ENCODE data around the gene ACTL8. TPM values are rescaled to one million over a fixed set of nuclear protein-coding genes. Genes with fewer than 3 reads are reported as not detected.

Gene ACTL8
- total RNA-seq, 3 donors from 2014 or later (not counting 1 experiment from before 2014, with no cell fraction given): not detected

- Mint-ChIP-seq H3K36me3 (no peaks in the 10 kb centered on the region), H3K4me3 (no peak overlapping the region), H3K9me3 (no peaks in the 10 kb centered on the region), H3K27ac (no peak overlapping the region), H3K4me1 (no peaks in the 10 kb centered on the region), H3K27me3 (ENCODE audit: low read depth in 2 of 2) (peaks cover 12 to 22% of the 10 kb centered on the region in 2 donors)
- Histone ChIP-seq H3K9me3 (ENCODE audit: control insufficient read depth, insufficient read depth, low read length) (no peaks in the 10 kb centered on the region), H3K36me3 (ENCODE audit: control insufficient read depth, insufficient read depth, low read length) (no peaks in the 10 kb centered on the region), H3K4me1 (ENCODE audit: control insufficient read depth, insufficient read depth, low read length) (no peaks in the 10 kb centered on the region), H3K27me3 (ENCODE audit: control insufficient read depth, insufficient read depth, low read length) (peaks cover 2% of the 10 kb centered on the region), H3K27ac (ENCODE audit: low read length) (no peak overlapping the region), H3K4me3 (ENCODE audit: low read length) (no peak overlapping the region)
- intact Hi-C loops (cut with micrococcal nuclease): no loop called here
- TF ChIP-seq, protein P1, sequence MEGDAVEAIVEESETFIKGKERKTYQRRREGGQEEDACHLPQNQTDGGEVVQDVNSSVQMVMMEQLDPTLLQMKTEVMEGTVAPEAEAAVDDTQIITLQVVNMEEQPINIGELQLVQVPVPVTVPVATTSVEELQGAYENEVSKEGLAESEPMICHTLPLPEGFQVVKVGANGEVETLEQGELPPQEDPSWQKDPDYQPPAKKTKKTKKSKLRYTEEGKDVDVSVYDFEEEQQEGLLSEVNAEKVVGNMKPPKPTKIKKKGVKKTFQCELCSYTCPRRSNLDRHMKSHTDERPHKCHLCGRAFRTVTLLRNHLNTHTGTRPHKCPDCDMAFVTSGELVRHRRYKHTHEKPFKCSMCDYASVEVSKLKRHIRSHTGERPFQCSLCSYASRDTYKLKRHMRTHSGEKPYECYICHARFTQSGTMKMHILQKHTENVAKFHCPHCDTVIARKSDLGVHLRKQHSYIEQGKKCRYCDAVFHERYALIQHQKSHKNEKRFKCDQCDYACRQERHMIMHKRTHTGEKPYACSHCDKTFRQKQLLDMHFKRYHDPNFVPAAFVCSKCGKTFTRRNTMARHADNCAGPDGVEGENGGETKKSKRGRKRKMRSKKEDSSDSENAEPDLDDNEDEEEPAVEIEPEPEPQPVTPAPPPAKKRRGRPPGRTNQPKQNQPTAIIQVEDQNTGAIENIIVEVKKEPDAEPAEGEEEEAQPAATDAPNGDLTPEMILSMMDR (IDR thresholded peaks at IDR 0.05): no peak
- DNase-seq: no peak
- no peak for ATAC-seq
- WGBS (ENCODE audit: insufficient coverage): 69% methylated on average over 10 of the region's 10 CpGs
These were observed 40.9 kb downstream of the ACTL8 start for GRCh38 chr1:17795836-17796645.

DNA sequence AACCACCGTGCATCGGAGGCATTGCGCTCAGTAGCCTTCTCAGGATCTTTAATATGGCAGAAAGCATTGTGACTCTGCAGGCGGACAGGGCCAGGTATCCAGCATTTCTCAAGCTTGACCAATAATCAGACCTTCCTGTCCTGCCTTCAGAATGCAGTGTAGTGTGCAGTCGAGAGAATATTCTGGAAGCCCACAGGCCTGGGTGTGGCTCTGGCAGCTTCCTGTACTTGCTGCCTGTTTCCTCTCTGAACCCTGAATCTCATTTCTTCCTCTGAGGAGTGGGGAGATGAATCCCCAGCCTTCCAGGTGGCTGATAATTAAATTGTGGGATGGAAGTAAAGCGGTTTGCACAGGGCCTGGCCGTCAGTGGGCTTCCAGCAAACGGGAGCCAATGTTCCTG, 42.3 kb downstream of the ACTL8 start:
- no peak overlapping the region for H3K4me3 ChIP-seq (ENCODE audit: low read length)
- 72% methylated on average over 8 of the region's 8 CpGs for WGBS (ENCODE audit: insufficient coverage)
- Mint-ChIP-seq H3K36me3 (no peaks in the 10 kb centered on the region), H3K4me1 (no peaks in the 10 kb centered on the region), H3K27me3 (ENCODE audit: low read depth in 2 of 2) (peaks cover 12 to 25% of the 10 kb centered on the region in 2 donors), H3K27ac (no peak overlapping the region), H3K9me3 (no peaks in the 10 kb centered on the region), H3K4me3 (no peak overlapping the region)
- ATAC-seq: no peak
- no peak overlapping the region for H3K27ac ChIP-seq (ENCODE audit: low read length)
- H3K9me3 ChIP-seq (ENCODE audit: control insufficient read depth, insufficient read depth, low read length): no peaks in the 10 kb centered on the region
- DNase-seq: no peak
- H3K27me3 ChIP-seq (ENCODE audit: control insufficient read depth, insufficient read depth, low read length): peaks cover 2% of the 10 kb centered on the region
- no peaks in the 10 kb centered on the region for H3K4me1 ChIP-seq (ENCODE audit: control insufficient read depth, insufficient read depth, low read length)
- no peaks in the 10 kb centered on the region for H3K36me3 ChIP-seq (ENCODE audit: control insufficient read depth, insufficient read depth, low read length)
- TF ChIP-seq, protein P1 (IDR thresholded peaks at IDR 0.05): no peak
- intact Hi-C loops (cut with micrococcal nuclease): no loop called here

GRCh38 chr1:17798011-17798410, 42.9 kb downstream of the ACTL8 start:
- Histone ChIP-seq H3K4me1 (ENCODE audit: control insufficient read depth, insufficient read depth, low read length) (no peaks in the 10 kb centered on the region), H3K36me3 (ENCODE audit: control insufficient read depth, insufficient read depth, low read length) (no peaks in the 10 kb centered on the region), H3K27me3 (ENCODE audit: control insufficient read depth, insufficient read depth, low read length) (peaks cover 2% of the 10 kb centered on the region), H3K4me3 (ENCODE audit: low read length) (no peak overlapping the region), H3K27ac (ENCODE audit: low read length) (no peak overlapping the region), H3K9me3 (ENCODE audit: control insufficient read depth, insufficient read depth, low read length) (no peaks in the 10 kb centered on the region)
- TF ChIP-seq, protein P1 (IDR thresholded peaks at IDR 0.05): no peak
- intact Hi-C loops (cut with micrococcal nuclease): no loop called here
- no peaks in the 10 kb centered on the region for H3K9me3 Mint-ChIP-seq
- no peak overlapping the region for H3K4me3 Mint-ChIP-seq
- ATAC-seq (no peak), DNase-seq (no peak)
- peaks cover 12 to 25% of the 10 kb centered on the region in 2 donors for H3K27me3 Mint-ChIP-seq (ENCODE audit: low read depth in 2 of 2)
- H3K27ac Mint-ChIP-seq: no peak overlapping the region
- H3K4me1 Mint-ChIP-seq: no peaks in the 10 kb centered on the region
- 84% methylated on average over 7 of the region's 7 CpGs for WGBS (ENCODE audit: insufficient coverage)
- H3K36me3 Mint-ChIP-seq: no peaks in the 10 kb centered on the region
